Spleen (tissue), 7 donors: Measurements from ENCODE around the gene FAM78B.

Experiments
- CTCF ChIP-seq, 11 experiments: fragments of 200-600 bp in 7 of 11; fragments of 450-650 bp in 4 of 11; sonication (generic) in 4 of 11; IDR thresholded peaks in 8 of 11; conservative IDR thresholded peaks in 3 of 11; 1 replicate in 7 of 11; 2 replicates in 4 of 11; pipeline versions ENCODE4 v1.4.0 to v1.8.0; 2016 to 2021; ENCODE audit warnings: antibody characterized with exemption in 11 of 11, inconsistent platforms in 4 of 11, mild to moderate bottlenecking in 1 of 11
- POLR2A ChIP-seq, 3 donors: fragments of 450-650 bp; IDR thresholded peaks; one replicate each; pipeline ENCODE4 v1.5.1; 2017; ENCODE audit warnings: antibody characterized with exemption in 3 of 3, mild to moderate bottlenecking in 1 of 3
- donor health status: DM: no; HTN: no; CAD: no; lungs with moderate emphysema.
- donor health status: DM: no; HTN: no; CAD: no.
- donor health status: DM: no; HTN: no; CAD: no.

DNA sequence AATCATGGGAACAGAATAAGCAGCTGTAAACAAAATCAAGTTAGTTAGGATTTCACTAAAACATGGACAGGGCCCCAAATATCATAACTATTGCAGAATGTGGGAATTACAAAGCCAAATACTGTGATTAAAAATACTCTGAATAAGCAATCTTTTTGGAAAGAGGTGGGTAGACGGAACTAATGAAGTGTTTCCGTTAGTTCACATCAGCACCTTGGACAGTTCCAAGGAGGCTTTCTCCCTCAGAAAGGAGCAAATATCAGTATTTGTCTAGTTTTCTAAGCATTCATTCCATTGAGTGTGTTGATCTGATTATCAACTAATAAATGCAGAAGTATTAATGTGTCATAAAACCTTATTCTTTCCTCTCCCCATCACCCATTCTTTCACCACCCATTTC, 97.4 kb downstream of the FAM78B start:
- TF ChIP-seq POLR2A (IDR thresholded peaks at IDR 0.05) (no peak), CTCF (IDR thresholded peaks at IDR 0.05 in 8 of 11, conservative IDR thresholded peaks at IDR 0.05 in 3 of 11) (no peak)
